Stimulated activated naive CD8-positive, alpha-beta T cell treated with anti-CD3 and anti-CD28 coated beads, Interleukin-15, Interleukin-2, amounts not matched to agents 100 ng/mL and 50 ng/mL, for 24 hours (primary cell): ENCODE measurements around the gene SCN4A.
"Not testable (repeated sequence)": the region's sequence is repeated elsewhere in the genome, so short reads cannot be mapped to it uniquely, and the experiment has no call there.

Experiments
- H3K27ac Mint-ChIP-seq: one replicate; pipeline ENCODE4 v1.8.0; 2021; ENCODE audit warnings: mild to moderate bottlenecking, mixed read lengths
- H3K27me3 Mint-ChIP-seq: one replicate; pipeline ENCODE4 v1.8.0; 2021; ENCODE audit warnings: mixed read lengths
- H3K36me3 Mint-ChIP-seq: one replicate; pipeline ENCODE4 v1.8.0; 2021; ENCODE audit warnings: low read depth, mixed read lengths
- H3K4me1 Mint-ChIP-seq: one replicate; pipeline ENCODE4 v1.8.0; 2021; ENCODE audit warnings: low read depth, mixed read lengths
- H3K4me3 Mint-ChIP-seq: one replicate; pipeline ENCODE4 v1.8.0; 2021; ENCODE audit warnings: mild to moderate bottlenecking, mixed read lengths
- H3K9me3 Mint-ChIP-seq: one replicate; pipeline ENCODE4 v1.8.0; 2021; ENCODE audit warnings: mixed read lengths

Gene SCN4A

GRCh38 chr17:63928966-63929695 is 43.6 kb downstream of the SCN4A start:
- H3K27me3 Mint-ChIP-seq = no peaks in the 10 kb centered on the region
- H3K27ac Mint-ChIP-seq = no peak overlapping the region
- peak overlapping the region; percentile 42 for H3K4me3 Mint-ChIP-seq
- H3K36me3 Mint-ChIP-seq = no peaks in the 10 kb centered on the region
- H3K9me3 Mint-ChIP-seq = no peaks in the 10 kb centered on the region
- H3K4me1 Mint-ChIP-seq = peaks cover 28% of the 10 kb centered on the region

- Mint-ChIP-seq H3K27ac (no peak overlapping the region), H3K4me1 (peaks cover 26% of the 10 kb centered on the region), H3K27me3 (no peaks in the 10 kb centered on the region), H3K36me3 (no peaks in the 10 kb centered on the region), H3K4me3 (no peak overlapping the region), H3K9me3 (no peaks in the 10 kb centered on the region)
Observed at GRCh38 chr17:63928172-63928666, 44.5 kb downstream of the SCN4A start.

GRCh38 chr17:63927464-63928171 is 45.1 kb downstream of the SCN4A start:
- H3K27ac Mint-ChIP-seq = no peak overlapping the region

GRCh38 chr17:63926164-63926563 is 46.6 kb downstream of the SCN4A start:
- H3K36me3 Mint-ChIP-seq = no peaks in the 10 kb centered on the region
- H3K4me3 Mint-ChIP-seq = no peak overlapping the region
- H3K27ac Mint-ChIP-seq = no peak overlapping the region
- peaks cover 9% of the 10 kb centered on the region for H3K4me1 Mint-ChIP-seq
- H3K9me3 Mint-ChIP-seq = no peaks in the 10 kb centered on the region
- no peaks in the 10 kb centered on the region for H3K27me3 Mint-ChIP-seq

More at GRCh38 chr17:63927464-63928171, 45.1 kb downstream of the SCN4A start:
- Mint-ChIP-seq H3K4me1 (peaks cover 20% of the 10 kb centered on the region), H3K36me3 (no peaks in the 10 kb centered on the region), H3K27me3 (no peaks in the 10 kb centered on the region), H3K9me3 (no peaks in the 10 kb centered on the region), H3K4me3 (no peak overlapping the region)

- no peaks in the 10 kb centered on the region for H3K27me3 Mint-ChIP-seq
- no peaks in the 10 kb centered on the region for H3K36me3 Mint-ChIP-seq
- H3K9me3 Mint-ChIP-seq = no peaks in the 10 kb centered on the region
- peaks cover 4% of the 10 kb centered on the region for H3K4me1 Mint-ChIP-seq
- peak overlapping the region; percentile 8 for H3K27ac Mint-ChIP-seq
- no peak overlapping the region for H3K4me3 Mint-ChIP-seq
Observed at GRCh38 chr17:63925615-63926014, 47.1 kb downstream of the SCN4A start.

- H3K4me1 Mint-ChIP-seq = peaks cover 16% of the 10 kb centered on the region
- H3K27me3 Mint-ChIP-seq, H3K27ac Mint-ChIP-seq, H3K4me3 Mint-ChIP-seq, H3K36me3 Mint-ChIP-seq, H3K9me3 Mint-ChIP-seq: not testable (repeated sequence)
Observed at GRCh38 chr17:63922402-63922801, 50.3 kb downstream of the SCN4A start.

- not testable (repeated sequence) for H3K27me3 Mint-ChIP-seq, H3K36me3 Mint-ChIP-seq, H3K9me3 Mint-ChIP-seq, H3K4me3 Mint-ChIP-seq, H3K27ac Mint-ChIP-seq
- H3K4me1 Mint-ChIP-seq = peaks cover 16% of the 10 kb centered on the region
Observed at GRCh38 chr17:63920779-63921178, 51.9 kb downstream of the SCN4A start.

- H3K9me3 Mint-ChIP-seq, H3K36me3 Mint-ChIP-seq, H3K4me3 Mint-ChIP-seq, H3K27ac Mint-ChIP-seq, H3K27me3 Mint-ChIP-seq: not testable (repeated sequence)
- peaks cover 16% of the 10 kb centered on the region for H3K4me1 Mint-ChIP-seq
Observed at GRCh38 chr17:63920050-63920449, 52.7 kb downstream of the SCN4A start.

GRCh38 chr17:63919311-63919723 is 53.4 kb downstream of the SCN4A start:
- peaks cover 13% of the 10 kb centered on the region for H3K4me1 Mint-ChIP-seq
- no peak overlapping the region for H3K27ac Mint-ChIP-seq

GRCh38 chr17:63918789-63919305 is 53.9 kb downstream of the SCN4A start, which contains the start of gene GH1:
Gene GH1, minus strand, starts transcription at chr17:63918839. Its CDS starts 63 bp downstream, at chr17:63918776.
- H3K27me3 Mint-ChIP-seq, H3K4me3 Mint-ChIP-seq, H3K9me3 Mint-ChIP-seq, H3K36me3 Mint-ChIP-seq, H3K27ac Mint-ChIP-seq: not testable (repeated sequence)
- peaks cover 16% of the 10 kb centered on the region for H3K4me1 Mint-ChIP-seq

More at GRCh38 chr17:63919311-63919723, 53.4 kb downstream of the SCN4A start:
- no peaks in the 10 kb centered on the region for H3K9me3 Mint-ChIP-seq
- no peak overlapping the region for H3K4me3 Mint-ChIP-seq
- no peaks in the 10 kb centered on the region for H3K27me3 Mint-ChIP-seq
- H3K36me3 Mint-ChIP-seq = no peaks in the 10 kb centered on the region

- H3K27me3 Mint-ChIP-seq = no peaks in the 10 kb centered on the region
- H3K4me1 Mint-ChIP-seq = peaks cover 16% of the 10 kb centered on the region
- H3K27ac Mint-ChIP-seq = no peak overlapping the region
- no peaks in the 10 kb centered on the region for H3K9me3 Mint-ChIP-seq
- no peaks in the 10 kb centered on the region for H3K36me3 Mint-ChIP-seq
- H3K4me3 Mint-ChIP-seq = no peak overlapping the region
Observed at GRCh38 chr17:63918305-63918704, 54.4 kb downstream of the SCN4A start.

- no peaks in the 10 kb centered on the region for H3K9me3 Mint-ChIP-seq
- peaks cover 16% of the 10 kb centered on the region for H3K4me1 Mint-ChIP-seq
- no peaks in the 10 kb centered on the region for H3K36me3 Mint-ChIP-seq
- no peak overlapping the region for H3K27ac Mint-ChIP-seq
- no peaks in the 10 kb centered on the region for H3K27me3 Mint-ChIP-seq
- H3K4me3 Mint-ChIP-seq = no peak overlapping the region
Observed at GRCh38 chr17:63917646-63918045, 55.1 kb downstream of the SCN4A start.

- H3K36me3 Mint-ChIP-seq, H3K4me3 Mint-ChIP-seq, H3K27ac Mint-ChIP-seq, H3K27me3 Mint-ChIP-seq, H3K9me3 Mint-ChIP-seq: not testable (repeated sequence)
- H3K4me1 Mint-ChIP-seq = peaks cover 16% of the 10 kb centered on the region
Observed at GRCh38 chr17:63917206-63917605, 55.5 kb downstream of the SCN4A start.

GRCh38 chr17:63916566-63917185 is 56.0 kb downstream of the SCN4A start:
- Mint-ChIP-seq H3K9me3 (no peaks in the 10 kb centered on the region), H3K4me1 (peaks cover 16% of the 10 kb centered on the region), H3K4me3 (no peak overlapping the region), H3K27ac (no peak overlapping the region), H3K36me3 (no peaks in the 10 kb centered on the region), H3K27me3 (no peaks in the 10 kb centered on the region)

GRCh38 chr17:63915753-63916152 is 57.0 kb downstream of the SCN4A start:
- H3K27me3 Mint-ChIP-seq, H3K27ac Mint-ChIP-seq, H3K9me3 Mint-ChIP-seq, H3K36me3 Mint-ChIP-seq, H3K4me3 Mint-ChIP-seq: not testable (repeated sequence)
- H3K4me1 Mint-ChIP-seq = peaks cover 16% of the 10 kb centered on the region
